ENCODE measurements around the gene ASCL2.

Gene ASCL2

GRCh38 chr11:2308713-2309112, 38.3 kb upstream of the ASCL2 start:
- no peak for DNase-seq

GRCh38 chr11:2307501-2308331, 37.3 kb upstream of the ASCL2 start:
- no peak for DNase-seq

- DNase-seq, result no peak
These were observed 36.6 kb upstream of the ASCL2 start for GRCh38 chr11:2306877-2307500.

GRCh38 chr11:2306452-2306823, 36.0 kb upstream of the ASCL2 start:
- no peak for DNase-seq

- DNase-seq, result no peak
These were observed 35.5 kb upstream of the ASCL2 start for GRCh38 chr11:2305788-2306451.

GRCh38 chr11:2305140-2305778, 34.9 kb upstream of the ASCL2 start:
- DNase-seq, result peak; percentile 87

- DNase-seq, result no peak
These were observed 34.2 kb upstream of the ASCL2 start for GRCh38 chr11:2304506-2305139.

GRCh38 chr11:2303627-2304505, 33.5 kb upstream of the ASCL2 start:
- DNase-seq, result no peak

GRCh38 chr11:2302896-2303626, 32.7 kb upstream of the ASCL2 start:
- DNase-seq, result no peak

GRCh38 chr11:2302306-2302895, 32.0 kb upstream of the ASCL2 start:
- no peak for DNase-seq

- peak; percentile 37 for DNase-seq
These were observed 31.4 kb upstream of the ASCL2 start, which contains the start of the genes C11orf21 and TSPAN32 for GRCh38 chr11:2301631-2302305. Gene C11orf21 (minus strand): TSS chr11:2301918. CDS start chr11:2301808, 110 bp downstream. Gene TSPAN32 (plus strand): TSS chr11:2302013. CDS start chr11:2302150, 137 bp downstream.

GRCh38 chr11:2300936-2301630, 30.7 kb upstream of the ASCL2 start:
- no peak for DNase-seq

GRCh38 chr11:2300290-2300935, 30.0 kb upstream of the ASCL2 start:
- no peak for DNase-seq

- DNase-seq, result no peak
These were observed 29.4 kb upstream of the ASCL2 start for GRCh38 chr11:2299773-2300172.

GRCh38 chr11:2298795-2299761, 28.7 kb upstream of the ASCL2 start:
- DNase-seq, result no peak

- DNase-seq, result no peak
These were observed 27.9 kb upstream of the ASCL2 start for GRCh38 chr11:2298131-2298794.

GRCh38 chr11:2297623-2298030, 27.2 kb upstream of the ASCL2 start:
- DNase-seq, result no peak

All from activated CD4-positive, alpha-beta T cell treated with anti-CD3 and anti-CD28 coated beads, Interleukin-2, amount 50 U/mL, for 1 hour (primary cell).